ENCODE results near the gene COQ10A.
"Not testable (repeated sequence)": the region's sequence is repeated elsewhere in the genome, so short reads cannot be mapped to it uniquely, and the experiment has no call there.

The COQ10A gene

GRCh38 chr12:56244494-56244893 is 22.2 kb upstream of the COQ10A start:
- no peak for DNase-seq

- no peak for DNase-seq
Observed at GRCh38 chr12:56247923-56248322, 18.8 kb upstream of the COQ10A start.

GRCh38 chr12:56248711-56249110 is 18.0 kb upstream of the COQ10A start:
- DNase-seq: no peak

GRCh38 chr12:56252649-56253048 is 14.1 kb upstream of the COQ10A start:
- DNase-seq: no peak

GRCh38 chr12:56253091-56253490 is 13.7 kb upstream of the COQ10A start:
- DNase-seq: no peak

GRCh38 chr12:56255671-56256070 is 11.1 kb upstream of the COQ10A start:
- no peak for DNase-seq

- no peak for DNase-seq
Observed at GRCh38 chr12:56256326-56256960, 10.3 kb upstream of the COQ10A start.

GRCh38 chr12:56257071-56257470 is 9.7 kb upstream of the COQ10A start:
- no peak for DNase-seq

- DNase-seq: peak; percentile 22
Observed at GRCh38 chr12:56257491-56258067, 9.2 kb upstream of the COQ10A start.

- peak; percentile 74 for DNase-seq
Observed at GRCh38 chr12:56258068-56258819, 8.5 kb upstream of the COQ10A start, which contains the start of gene ANKRD52. ANKRD52 (minus strand) TSS chr12:56258384; CDS start chr12:56258269, 115 bp downstream.

- DNase-seq: no peak
Observed at GRCh38 chr12:56258820-56259183, 7.9 kb upstream of the COQ10A start.

- DNase-seq: no peak
Observed at GRCh38 chr12:56260380-56260779, 6.4 kb upstream of the COQ10A start.

GRCh38 chr12:56260921-56261320 is 5.8 kb upstream of the COQ10A start:
- DNase-seq: no peak

- no peak for DNase-seq
Observed at GRCh38 chr12:56261503-56262232, 5.1 kb upstream of the COQ10A start.

- not testable (repeated sequence) for DNase-seq
Observed at GRCh38 chr12:56262955-56263354, 3.8 kb upstream of the COQ10A start.

GRCh38 chr12:56266068-56266692 is 562 bp upstream of the COQ10A start:
- not testable (repeated sequence) for DNase-seq

GRCh38 chr12:56267443-56268071 is 815 bp downstream of the COQ10A start:
- DNase-seq: no peak

GRCh38 chr12:56271031-56271430 is 4.3 kb downstream of the COQ10A start:
- no peak for DNase-seq

- DNase-seq: not testable (repeated sequence)
Observed at GRCh38 chr12:56272468-56272867, 5.7 kb downstream of the COQ10A start.

GRCh38 chr12:56274299-56274698 is 7.6 kb downstream of the COQ10A start:
- no peak for DNase-seq

- no peak for DNase-seq
Observed at GRCh38 chr12:56278905-56279304, 12.2 kb downstream of the COQ10A start.

- DNase-seq: no peak
Observed at GRCh38 chr12:56280849-56281248, 14.1 kb downstream of the COQ10A start.

- no peak for DNase-seq
Observed at GRCh38 chr12:56282030-56282429, 15.3 kb downstream of the COQ10A start.

Measured in NCI-H2171 (cell line).